BE2C (cell line): ENCODE results near the gene PDE1C.

Experiments used
- DNase-seq: peaks from one replicate; pipeline ENCODE4 v3.0.0-alpha.2; 2020
- H3K27me3 ChIP-seq: fragments of 250-450 bp; sonication (Bioruptor Pico); 2 replicates; pipeline ENCODE4 v1.5.1; 2020; ENCODE audit warnings: mild to moderate bottlenecking
- H3K36me3 ChIP-seq: fragments of 250-450 bp; sonication (Bioruptor Pico); 2 replicates; pipeline ENCODE4 v1.5.1; 2020; ENCODE audit warnings: mild to moderate bottlenecking
- H3K4me1 ChIP-seq: fragments of 250-450 bp; sonication (Bioruptor Pico); 2 replicates; pipeline ENCODE4 v1.5.1; 2020
- H3K4me3 ChIP-seq: 2 replicates; pipeline ENCODE4 v1.5.1; 2011; ENCODE audit warnings: low read depth, low read length
- H3K9me3 ChIP-seq: fragments of 250-450 bp; sonication (Bioruptor Pico); 2 replicates; pipeline ENCODE4 v1.5.1; 2020
- TF ChIP-seq, protein P1 (sequence below): IDR thresholded peaks from 2 replicates; pipeline ENCODE4 v1.5.1; 2012; ENCODE audit warnings: mild to moderate bottlenecking, low read depth, low read length

The PDE1C gene

DNA sequence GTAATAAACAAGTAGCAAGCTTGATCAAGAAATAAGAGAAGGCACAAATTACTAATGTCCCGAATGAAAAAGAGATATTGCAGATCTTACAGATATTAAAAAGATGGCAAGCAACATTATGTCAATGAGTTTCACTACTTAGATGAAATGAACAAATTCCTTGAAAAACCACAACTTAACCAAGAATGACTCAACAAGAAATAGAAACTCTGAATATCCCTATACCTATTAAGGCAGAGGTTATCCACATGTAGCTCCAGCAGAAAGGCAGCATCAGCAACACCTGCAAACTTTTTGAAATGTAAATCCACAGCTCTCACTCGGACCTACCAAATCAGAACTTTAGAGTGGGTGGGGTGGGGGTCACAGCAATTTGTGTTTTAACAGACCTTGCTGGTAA is 33.6 kb downstream of the PDE1C start:
- DNase-seq, result no peak
- TF ChIP-seq, protein P1, sequence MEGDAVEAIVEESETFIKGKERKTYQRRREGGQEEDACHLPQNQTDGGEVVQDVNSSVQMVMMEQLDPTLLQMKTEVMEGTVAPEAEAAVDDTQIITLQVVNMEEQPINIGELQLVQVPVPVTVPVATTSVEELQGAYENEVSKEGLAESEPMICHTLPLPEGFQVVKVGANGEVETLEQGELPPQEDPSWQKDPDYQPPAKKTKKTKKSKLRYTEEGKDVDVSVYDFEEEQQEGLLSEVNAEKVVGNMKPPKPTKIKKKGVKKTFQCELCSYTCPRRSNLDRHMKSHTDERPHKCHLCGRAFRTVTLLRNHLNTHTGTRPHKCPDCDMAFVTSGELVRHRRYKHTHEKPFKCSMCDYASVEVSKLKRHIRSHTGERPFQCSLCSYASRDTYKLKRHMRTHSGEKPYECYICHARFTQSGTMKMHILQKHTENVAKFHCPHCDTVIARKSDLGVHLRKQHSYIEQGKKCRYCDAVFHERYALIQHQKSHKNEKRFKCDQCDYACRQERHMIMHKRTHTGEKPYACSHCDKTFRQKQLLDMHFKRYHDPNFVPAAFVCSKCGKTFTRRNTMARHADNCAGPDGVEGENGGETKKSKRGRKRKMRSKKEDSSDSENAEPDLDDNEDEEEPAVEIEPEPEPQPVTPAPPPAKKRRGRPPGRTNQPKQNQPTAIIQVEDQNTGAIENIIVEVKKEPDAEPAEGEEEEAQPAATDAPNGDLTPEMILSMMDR, result no peak
- H3K4me3 ChIP-seq, result no peak overlapping the region
- no peaks in the 10 kb centered on the region for H3K4me1 ChIP-seq
- no peaks in the 10 kb centered on the region for H3K9me3 ChIP-seq
- H3K27me3 ChIP-seq, result 0 out of 2 replicates have a peak, but pooled peaks cover 3% of the 10 kb centered on the region
- no peaks in the 10 kb centered on the region for H3K36me3 ChIP-seq

DNA sequence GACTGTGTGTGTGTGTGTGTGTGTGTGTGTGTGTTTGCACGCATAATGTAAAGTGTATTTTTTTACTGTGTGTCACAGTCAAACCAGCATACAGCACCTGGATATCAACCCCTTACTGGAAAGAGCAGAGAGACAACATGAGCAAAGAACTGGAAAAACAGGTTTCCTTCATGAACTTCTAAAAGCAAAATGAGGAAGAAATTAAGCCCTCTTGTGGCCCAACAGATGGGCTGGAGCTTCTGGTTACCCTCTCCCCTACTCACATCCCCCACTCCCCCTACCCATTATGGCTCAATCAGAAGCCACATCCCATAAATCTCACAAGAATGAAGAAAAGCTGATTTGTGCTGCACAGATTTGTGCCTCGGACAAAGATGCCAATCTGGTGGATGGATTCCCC is 36.2 kb downstream of the PDE1C start:
- DNase-seq, result no peak
- Histone ChIP-seq H3K4me1 (no peaks in the 10 kb centered on the region), H3K27me3 (no peaks in the 10 kb centered on the region), H3K9me3 (no peaks in the 10 kb centered on the region), H3K4me3 (no peak overlapping the region), H3K36me3 (no peaks in the 10 kb centered on the region)
- TF ChIP-seq, protein P1, result no peak

- H3K4me3 ChIP-seq, result no peak overlapping the region
- no peak for DNase-seq
- H3K36me3 ChIP-seq, result no peaks in the 10 kb centered on the region
- no peaks in the 10 kb centered on the region for H3K27me3 ChIP-seq
- H3K4me1 ChIP-seq, result no peaks in the 10 kb centered on the region
- H3K9me3 ChIP-seq, result no peaks in the 10 kb centered on the region
- TF ChIP-seq, protein P1, result no peak
Measured at GRCh38 chr7:32033006-32033405, 37.2 kb downstream of the PDE1C start.

GRCh38 chr7:32032211-32032610 is 38.0 kb downstream of the PDE1C start:
- no peaks in the 10 kb centered on the region for H3K27me3 ChIP-seq
- no peak for DNase-seq
- H3K9me3 ChIP-seq, result no peaks in the 10 kb centered on the region
- no peaks in the 10 kb centered on the region for H3K36me3 ChIP-seq
- H3K4me1 ChIP-seq, result no peaks in the 10 kb centered on the region
- no peak overlapping the region for H3K4me3 ChIP-seq
- TF ChIP-seq, protein P1, result no peak

DNA sequence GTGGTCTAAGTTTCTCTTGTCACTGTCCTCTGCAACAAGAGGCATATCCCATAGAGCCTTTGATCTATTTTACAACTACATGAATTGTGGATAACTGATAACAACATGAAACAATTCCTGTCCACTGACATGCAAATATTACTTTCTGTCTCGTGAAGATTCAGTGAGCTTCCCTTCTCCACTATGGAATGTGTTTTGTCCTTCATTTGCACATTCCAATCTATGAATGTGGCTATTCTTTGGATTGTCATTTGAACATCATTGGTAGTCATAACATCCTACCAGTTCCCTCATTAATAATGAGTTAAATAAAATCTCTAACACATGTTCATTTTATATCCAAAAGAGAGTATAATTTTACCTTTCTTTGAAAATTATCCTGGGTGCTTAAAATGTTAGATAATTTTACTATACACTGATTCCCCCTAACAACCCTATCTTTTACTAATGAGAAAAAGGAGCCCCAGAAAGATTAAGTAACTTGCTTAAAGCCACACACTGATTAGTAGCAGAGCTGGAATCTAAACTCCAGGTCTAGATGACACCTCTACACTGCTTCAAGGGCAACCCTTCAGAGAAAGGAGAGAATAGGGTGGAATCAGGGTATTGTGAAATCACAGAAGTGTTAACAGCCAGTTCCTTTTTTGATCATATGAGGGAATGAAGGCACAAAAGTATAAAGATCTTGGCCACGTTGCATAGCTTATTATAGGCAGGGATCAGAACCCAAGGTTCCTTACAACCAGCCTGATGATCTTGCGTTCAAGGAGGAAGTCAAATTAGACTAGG is 39.1 kb downstream of the PDE1C start:
- TF ChIP-seq, protein P1, result no peak
- Histone ChIP-seq H3K4me3 (no peak overlapping the region), H3K4me1 (no peaks in the 10 kb centered on the region), H3K27me3 (no peaks in the 10 kb centered on the region), H3K36me3 (no peaks in the 10 kb centered on the region), H3K9me3 (no peaks in the 10 kb centered on the region)
- no peak for DNase-seq

DNA sequence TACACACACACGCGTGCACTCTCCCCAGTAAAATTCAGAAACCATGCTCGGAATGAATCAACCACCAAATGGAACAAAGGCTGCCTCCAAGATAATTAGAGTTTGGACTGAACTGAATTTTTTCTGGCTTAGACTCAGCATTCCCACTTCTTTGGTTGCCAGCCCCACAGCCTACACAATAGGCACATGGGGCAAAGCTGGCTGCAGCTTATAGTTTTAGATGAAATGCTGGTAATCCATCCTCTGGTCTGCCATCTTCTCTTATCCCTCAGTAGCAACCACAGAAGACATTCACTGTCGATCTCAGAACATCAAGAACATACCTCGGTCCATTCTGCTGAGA is 44.2 kb downstream of the PDE1C start:
- Histone ChIP-seq H3K4me1 (no peaks in the 10 kb centered on the region), H3K27me3 (no peaks in the 10 kb centered on the region), H3K9me3 (no peaks in the 10 kb centered on the region), H3K36me3 (no peaks in the 10 kb centered on the region), H3K4me3 (no peak overlapping the region)
- TF ChIP-seq, protein P1, result no peak
- no peak for DNase-seq
